ENCODE results near the gene IL17RE.
"Not testable (repeated sequence)": the region's sequence is repeated elsewhere in the genome, so short reads cannot be mapped to it uniquely, and the experiment has no call there.

IL17RE gene

DNA sequence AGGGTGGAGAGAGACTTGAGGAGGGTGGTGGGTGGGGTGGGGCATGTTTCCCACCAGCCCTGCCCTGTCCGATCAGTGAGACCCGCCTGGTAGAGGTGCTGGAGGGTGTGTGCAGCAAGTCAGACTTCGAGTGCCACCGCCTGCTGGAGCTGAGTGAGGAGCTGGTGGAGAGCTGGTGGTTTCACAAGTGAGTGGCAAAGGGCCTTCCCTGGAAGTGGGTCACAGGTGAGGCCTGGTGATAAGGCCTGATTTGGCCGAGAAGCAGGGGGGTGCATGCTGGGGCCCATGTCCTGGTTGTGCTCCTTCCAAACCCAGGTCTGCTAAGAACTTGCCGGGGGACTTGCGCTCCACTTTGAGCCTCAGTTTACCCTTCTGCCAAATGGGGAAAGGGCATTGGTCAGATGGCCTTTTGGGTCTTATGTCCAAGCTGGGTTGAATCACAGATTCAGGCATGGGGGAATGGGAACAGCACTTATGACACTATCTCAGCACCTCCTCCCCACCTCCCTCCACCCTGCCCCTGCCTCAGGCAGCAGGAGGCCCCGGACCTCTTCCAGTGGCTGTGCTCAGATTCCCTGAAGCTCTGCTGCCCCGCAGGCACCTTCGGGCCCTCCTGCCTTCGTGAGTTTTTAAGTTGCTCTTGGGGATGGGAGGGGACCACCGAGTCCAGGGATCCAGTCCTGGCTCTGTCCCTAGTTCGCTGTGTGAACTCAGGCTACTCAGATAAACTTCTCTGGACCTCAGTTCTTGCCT, 35.0 kb downstream of the IL17RE start:
- no peak for DNase-seq

DNA sequence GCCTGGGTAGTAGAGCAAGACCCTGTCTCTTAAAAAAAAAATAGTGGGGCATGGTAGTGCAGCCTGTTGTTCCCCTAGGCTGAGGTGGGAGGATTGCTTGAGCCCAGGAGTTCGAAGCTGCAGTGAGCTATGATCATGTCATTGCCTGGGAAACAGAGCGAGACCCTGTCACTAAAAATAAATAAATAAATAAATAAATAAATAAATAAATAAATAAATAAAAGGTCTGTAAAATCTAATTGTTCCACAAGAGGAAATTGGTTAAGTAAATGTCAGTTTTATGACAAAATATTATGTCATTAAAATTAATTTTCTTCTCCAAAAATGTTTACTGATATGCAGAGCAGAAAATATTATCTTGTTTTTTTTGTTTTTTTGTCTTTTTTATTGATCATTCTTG, 36.3 kb downstream of the IL17RE start:
- no peak for DNase-seq

DNA sequence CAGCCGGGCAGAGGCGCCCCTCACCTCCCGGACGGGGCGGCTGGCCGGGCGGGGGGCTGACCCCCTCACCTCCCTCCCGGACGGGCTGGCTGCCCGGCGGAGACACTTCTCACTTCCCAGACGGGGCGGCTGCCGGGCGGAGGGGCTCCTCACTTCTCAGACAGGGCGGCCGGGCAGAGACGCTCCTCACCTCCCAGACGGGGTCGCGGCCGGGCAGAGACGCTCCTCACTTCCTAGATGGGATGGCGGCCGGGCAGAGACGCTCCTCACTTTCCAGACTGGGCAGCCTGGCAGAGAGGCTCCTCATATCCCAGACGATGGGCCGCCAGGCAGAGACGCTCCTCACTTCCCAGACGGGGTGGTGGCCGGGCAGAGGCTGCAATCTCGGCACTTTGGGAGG, 37.3 kb downstream of the IL17RE start:
- DNase-seq: not testable (repeated sequence)

DNA sequence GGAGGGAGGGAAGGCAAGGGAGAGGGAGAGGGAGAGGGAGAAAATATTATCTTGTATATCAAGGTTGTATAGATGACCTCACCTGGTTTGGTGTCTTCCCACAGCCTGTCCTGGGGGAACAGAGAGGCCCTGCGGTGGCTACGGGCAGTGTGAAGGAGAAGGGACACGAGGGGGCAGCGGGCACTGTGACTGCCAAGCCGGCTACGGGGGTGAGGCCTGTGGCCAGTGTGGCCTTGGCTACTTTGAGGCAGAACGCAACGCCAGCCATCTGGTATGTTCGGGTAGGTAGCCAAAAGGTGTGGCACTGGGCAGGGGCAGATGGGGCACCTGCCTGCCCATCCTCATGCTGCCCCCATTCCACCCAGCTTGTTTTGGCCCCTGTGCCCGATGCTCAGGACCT, 38.1 kb downstream of the IL17RE start:
- no peak for DNase-seq

DNA sequence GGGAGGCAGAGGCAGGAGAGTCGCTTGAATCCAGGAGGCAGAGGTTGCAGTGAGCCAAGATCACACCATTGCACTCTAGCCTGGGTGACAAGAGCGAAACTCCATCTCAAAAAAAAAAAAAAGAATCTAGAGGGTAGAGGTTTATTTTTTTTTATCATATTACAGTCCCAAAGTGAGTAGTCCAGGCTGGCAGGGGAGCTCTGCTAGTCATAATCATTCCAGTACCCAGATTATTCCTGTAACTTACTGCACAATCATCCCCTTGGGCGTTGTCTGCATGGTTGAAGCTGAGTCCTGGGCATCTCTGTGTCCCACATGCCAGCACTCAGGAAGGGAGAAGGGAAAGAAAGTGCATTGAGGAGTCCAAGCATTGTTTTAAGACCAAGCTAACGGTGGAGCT, 39.5 kb downstream of the IL17RE start:
- no peak for DNase-seq

DNA sequence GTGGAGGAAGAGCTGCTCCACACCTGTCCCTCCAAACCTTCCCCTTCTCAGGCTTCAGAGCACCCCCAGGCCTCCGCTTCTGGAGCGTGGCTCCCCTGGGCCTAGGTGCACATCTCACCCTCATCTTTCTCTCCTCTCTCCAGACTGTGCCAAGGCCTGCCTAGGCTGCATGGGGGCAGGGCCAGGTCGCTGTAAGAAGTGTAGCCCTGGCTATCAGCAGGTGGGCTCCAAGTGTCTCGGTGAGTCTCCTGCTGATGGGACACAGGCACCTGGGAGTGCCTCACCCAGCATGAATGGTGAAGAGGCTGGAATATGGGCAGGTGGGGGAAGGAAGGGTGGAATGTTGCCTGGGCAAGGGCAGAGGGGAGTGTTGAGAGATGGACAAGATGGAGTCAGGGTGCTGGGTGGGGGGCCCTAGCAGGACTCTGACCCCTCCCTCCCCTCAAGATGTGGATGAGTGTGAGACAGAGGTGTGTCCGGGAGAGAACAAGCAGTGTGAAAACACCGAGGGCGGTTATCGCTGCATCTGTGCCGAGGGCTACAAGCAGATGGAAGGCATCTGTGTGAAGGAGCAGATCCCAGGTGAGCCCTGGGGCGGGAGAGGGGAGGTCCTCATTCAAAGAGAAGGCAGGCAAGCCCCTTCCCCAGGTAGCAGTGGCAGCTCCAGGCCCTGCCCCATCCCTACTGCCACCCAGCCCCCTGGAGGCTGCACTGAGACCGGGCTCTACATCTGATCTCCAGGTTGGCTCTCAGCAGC, 40.5 kb downstream of the IL17RE start:
- no peak for DNase-seq

DNA sequence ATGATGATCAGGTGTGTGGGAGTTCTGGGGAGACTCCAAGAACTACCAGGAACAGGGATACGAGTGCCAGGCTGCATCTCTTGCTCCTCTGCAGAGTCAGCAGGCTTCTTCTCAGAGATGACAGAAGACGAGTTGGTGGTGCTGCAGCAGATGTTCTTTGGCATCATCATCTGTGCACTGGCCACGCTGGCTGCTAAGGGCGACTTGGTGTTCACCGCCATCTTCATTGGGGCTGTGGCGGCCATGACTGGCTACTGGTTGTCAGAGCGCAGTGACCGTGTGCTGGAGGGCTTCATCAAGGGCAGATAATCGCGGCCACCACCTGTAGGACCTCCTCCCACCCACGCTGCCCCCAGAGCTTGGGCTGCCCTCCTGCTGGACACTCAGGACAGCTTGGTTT, 41.6 kb downstream of the IL17RE start:
- no peak for DNase-seq

DNA sequence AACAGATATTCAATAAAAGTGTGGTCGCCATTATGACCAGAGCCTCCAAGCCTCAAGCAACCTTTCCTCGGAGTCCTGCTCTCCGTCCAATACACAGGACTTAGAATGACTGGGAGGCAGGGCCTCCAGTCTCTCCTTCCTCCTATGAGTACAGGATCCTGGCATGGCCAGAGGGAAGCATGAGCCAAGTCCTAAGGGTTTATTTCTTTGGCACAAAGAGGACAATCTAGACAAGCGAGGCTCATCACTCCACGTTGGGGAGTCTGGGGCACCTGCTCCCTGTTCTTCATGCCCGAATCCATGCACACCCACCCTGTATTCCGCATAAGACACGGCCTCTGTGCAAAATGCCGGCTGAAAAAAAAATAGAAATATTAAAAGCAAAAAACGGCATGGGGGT, 42.7 kb downstream of the IL17RE start:
- DNase-seq: no peak

DNA sequence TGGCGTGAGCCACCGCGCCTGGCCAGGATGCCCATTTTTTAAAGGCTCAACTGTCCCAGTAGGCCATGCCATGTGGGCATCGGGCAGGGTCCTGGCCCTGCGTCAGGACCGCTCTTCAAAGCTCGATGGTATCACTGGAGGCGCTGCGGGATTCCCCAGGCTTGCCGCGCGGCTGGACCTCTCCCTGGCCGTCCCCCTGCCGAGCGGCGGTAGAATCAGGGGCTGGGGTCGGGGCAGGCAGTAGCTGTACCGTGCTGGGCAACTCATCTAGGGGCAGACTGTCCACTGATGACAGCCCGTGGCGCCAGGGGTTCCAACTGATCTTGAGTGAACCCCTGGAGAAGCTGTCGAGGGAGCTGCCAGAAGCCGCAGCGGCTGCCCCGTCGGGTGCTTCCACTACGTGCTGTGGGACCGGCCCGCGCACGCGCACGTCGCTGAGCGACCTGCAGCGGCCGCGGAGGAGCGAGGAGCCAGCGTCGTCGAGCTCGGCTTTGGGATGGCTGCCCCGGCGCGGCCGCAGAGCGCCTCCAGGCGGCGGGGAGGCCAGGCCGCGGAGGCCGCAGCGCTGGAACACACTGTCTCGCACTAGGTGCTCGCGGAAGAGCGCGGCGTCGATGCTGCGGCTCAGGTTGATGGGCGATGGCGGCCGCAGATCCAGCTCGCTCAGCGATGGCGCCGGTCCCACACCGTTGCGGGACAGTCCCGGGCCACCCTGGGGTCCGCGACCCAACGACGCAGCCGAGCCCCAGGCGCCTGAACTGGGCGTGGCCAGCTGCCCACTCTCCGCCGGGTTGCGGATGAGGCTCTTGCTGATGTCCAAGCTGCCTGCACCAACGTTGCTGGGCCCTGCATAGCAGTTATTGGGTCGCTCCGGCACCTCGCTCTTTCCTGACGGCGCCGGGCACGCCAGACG, 43.7 kb downstream of the IL17RE start:
- DNase-seq: peak; percentile 80

DNA sequence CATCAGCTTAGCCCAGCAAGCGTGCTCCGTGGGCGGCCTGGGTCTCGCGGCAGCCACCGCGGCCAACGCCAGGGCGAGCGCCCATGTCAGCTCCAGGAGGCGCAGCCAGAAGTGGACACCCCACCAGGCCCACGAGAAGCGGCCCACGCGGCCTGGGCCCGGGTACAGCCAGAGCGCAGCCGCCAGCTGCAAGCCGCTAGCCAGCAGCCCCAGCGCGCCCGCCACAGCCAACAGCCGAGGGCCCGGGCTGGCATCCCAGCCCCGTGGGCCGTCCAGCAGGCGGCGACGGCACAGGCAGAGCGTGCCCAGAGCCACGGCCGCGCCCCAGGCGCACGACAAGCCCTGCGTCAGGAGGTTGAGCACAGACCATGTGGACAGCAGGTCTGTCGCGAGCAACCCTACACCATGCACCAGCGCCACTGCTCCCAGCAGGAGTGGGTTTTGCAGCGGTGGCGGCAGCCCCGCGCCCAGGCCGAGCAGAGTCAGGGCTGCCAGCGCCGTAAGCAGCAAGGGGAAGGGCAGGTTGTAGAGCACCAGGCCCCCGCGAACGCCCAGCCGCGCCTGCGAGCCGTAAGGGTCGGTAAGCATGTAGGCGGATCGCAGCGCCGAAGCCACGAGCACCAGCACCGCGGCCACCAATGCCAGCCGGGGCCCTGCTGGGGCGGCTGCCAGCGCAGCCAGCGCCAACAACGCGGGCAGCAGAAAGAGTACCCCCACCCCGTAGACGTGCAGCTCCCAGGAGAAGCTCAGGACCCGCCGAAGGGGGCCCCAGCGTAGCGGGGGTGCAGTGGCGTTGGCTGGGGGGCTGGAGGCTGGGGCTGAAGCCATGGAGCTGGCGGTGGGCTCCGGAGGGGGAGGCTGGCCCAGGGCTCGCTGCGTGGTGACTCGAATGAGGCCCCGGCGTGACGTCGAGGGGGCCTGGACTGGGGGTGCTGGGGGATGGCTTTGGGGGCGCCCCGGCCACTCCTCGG, 44.7 kb downstream of the IL17RE start:
- DNase-seq: no peak

DNA sequence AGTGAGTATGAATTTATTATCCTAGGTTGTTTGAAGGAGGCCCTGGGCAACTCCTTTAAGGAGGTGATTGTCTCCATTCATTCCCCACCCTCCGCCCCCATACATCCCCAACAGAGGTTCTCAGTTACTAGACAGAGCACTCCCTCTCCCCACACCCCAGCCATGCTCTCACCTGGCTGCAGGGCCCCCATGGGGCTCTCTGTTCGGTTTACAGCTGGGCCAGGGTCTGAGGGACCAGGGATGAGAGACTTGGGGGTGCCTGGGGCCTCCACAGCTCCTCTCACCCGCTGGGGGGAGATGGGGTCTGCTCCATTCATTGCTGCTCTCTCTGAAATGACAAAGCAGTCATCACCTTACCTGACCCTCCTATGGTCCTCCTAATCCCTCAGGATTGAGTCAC, 45.9 kb downstream of the IL17RE start:
- DNase-seq: no peak

DNA sequence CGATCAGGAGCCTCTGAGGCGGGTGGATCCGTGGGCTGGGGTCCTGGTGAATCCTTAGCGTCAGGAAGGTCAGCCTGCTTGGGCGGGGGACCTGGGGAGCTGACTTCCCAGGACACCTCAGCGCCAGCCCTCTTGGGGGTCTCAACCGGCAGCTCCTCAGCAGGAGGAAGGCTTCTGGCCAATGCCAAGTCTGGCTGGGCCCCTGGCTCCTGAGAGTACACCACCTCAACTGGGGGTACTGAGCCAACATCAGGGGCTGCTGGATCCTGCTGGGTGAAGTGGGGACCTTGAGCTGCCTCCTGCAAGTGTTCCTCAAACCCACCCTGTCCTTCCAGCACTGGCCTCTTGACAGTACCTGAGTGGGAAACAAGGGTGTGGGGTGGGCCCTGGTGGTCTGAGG, 46.5 kb downstream of the IL17RE start:
- no peak for DNase-seq

DNA sequence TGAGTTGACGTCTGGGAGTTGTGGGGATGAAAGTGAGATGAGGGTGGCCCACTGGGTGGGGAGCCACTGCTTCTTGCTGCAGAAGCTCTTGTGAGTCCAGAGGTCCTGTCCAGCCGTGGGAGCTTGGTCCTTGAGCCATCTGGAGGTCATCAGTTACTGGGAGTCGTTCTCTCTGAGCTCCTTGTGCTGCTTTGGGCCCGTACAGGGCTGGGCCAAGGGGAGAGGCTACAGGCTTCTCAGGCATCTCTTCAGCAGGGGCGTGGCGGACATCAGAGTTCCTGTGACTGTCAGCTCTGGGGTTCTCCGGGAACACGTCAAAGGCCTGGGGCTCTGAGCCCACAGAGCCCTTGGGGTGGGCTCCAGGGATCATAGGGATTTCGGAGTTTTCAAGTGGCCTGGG, 47.0 kb downstream of the IL17RE start:
- no peak for DNase-seq

DNA sequence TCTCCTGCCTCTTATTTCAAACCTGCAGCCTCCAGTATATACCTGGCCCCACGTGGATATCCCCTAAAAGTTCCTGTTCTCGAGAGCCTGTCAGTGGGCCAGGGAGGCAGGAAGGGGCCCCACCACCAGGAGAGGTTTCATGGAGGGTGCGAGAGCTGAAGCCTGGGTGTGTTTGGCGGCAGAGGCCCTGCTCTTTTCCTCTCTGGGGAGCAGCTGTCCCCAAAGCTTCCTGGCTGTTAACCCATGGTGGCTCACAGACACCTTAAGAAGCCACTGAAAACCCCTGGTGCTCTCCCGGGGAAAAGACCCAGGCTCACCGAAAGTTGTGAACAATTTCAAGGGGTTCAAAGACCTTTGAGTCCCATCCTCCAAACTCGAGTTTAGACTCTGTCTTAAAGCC, 48.5 kb downstream of the IL17RE start:
- DNase-seq: no peak

DNA sequence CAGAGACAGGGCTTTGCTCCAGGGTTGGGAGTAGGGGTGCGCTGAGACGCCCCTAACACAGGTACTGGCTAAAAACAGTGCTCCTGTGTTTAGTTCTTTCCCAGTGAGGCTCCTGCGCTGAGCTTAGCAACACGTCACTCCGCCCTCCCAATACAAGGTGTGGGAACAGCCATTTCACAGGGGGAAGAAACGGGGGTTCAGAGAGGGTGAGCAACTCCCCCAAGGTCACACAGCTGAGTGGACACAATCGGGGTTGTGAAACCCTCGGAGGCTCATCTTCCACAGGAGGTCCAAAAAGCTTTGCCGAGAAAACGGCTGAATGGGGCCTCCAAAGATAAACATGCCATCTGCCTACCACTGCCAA, 48.9 kb downstream of the IL17RE start:
- no peak for DNase-seq

DNA sequence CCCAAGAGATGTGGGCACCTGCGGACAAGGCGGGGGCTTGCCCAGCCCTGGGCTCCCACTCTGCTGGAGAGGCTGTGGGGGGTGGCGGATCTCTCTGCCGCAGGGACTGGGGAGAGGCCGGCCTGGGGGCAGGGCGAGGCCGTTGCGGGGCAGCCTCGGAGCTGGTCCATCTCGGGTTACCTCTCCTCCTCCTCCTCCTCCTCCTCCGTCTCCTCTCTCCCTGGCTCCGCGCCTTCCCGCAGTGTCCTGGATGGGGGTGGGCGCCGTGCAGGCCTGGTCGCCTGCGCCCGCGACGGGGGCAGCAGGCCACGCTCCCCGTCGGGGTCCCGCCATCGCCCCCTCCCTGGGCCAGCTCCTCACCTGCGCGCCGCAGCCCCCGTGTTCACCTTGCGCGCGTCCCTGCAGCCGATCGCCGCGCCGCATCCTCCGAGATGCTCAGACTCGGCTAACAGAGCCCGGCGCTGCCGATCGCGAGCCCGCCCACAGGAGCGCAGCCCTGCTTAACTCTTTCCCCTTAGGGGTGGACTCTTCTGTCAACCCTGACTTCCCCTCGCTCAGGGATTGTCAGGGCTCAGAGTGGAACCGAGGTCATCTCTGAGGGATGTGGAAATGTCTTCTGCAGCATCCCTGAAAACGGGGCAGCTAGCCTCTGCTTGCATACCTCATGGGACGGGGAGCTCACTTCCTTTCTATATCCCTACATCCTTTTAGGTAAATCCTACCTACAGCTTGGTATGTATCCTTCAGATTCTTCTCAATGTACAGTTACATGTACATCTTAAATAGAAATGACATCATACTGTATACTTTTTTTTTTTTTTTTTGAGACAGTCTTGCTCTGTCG, 49.5 kb downstream of the IL17RE start, which contains the start of gene PRRT3:
TSS of gene PRRT3 (minus strand) at position 447 of the 844 bp plus-strand sequence. CDS start 2,293 bp downstream, outside the sequence.
- DNase-seq: peak; percentile 58

DNA sequence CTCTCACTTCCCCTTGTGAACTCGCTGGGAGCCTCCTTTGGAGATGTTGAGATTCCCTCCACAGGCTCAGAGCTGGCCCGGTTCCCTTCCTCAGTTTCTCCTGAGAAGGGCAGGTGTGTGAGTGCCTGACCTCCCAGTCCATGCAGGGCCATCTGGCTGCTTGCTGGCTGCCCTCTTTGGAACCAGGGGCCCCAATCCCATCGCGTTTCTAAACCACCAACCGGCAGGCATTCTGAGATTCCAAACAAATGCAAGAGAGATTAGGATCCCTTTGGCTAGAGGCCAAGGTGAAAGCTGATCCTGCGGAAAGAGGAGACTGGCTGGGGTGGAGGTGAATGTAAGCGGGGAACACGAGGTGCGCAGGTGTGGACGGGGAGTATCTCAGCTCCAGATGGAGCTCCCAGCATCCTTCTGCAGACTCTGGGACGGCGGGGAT, 52.4 kb downstream of the IL17RE start:
- no peak for DNase-seq

DNA sequence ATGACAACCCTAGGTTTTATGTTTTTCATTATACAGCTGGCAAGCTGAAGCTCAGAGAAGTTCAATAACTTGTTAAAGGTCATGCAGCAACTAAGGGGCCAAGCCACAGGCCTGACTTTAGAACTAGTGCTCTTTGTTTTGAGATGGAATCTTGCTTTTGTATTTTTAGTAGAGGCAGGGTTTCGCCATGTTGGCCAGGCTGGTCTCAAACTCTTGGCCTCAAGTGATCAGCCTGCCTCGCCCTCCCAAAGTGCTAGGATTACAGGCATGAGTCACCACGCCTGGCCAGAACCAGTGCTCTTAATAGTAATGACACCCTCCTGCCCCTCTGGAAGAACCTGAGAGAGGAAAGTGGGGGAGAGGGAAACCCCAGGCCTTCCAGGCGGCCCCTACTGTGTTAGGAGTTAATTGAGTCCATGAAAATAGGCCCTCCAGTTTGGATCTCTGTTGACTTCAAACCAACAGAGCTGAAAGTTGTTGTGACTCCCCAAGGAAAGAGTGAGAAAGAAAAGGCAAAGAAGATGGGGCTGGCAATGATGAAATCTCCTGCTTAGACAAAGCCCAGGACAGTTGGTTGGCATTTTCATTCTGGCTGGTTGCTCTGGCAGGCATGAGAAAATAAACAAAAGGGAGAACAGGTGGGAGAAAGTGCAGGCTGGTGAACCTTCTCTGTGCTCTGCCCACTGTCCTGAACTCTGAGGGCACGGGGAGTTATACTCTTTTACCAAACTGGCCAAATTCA, 53.1 kb downstream of the IL17RE start:
- DNase-seq: no peak

DNA sequence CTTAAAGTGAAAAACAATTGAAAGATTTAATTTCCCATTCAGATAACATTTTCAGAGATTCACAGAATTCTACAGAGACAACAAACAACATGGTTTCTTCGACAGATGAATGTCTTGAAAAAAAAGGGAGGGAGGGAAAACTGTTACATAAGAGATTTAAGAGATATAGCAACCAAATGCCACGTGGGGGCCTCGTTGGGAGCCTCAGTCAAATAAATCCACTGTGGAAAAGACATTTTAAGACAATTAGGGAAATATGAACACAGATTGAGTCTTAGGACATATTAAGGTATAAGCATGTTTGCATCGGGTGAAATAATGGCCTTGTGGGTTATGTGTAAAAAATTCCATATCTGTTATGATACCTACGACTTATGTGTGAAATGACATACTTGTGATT, 54.6 kb downstream of the IL17RE start:
- DNase-seq: no peak

DNA sequence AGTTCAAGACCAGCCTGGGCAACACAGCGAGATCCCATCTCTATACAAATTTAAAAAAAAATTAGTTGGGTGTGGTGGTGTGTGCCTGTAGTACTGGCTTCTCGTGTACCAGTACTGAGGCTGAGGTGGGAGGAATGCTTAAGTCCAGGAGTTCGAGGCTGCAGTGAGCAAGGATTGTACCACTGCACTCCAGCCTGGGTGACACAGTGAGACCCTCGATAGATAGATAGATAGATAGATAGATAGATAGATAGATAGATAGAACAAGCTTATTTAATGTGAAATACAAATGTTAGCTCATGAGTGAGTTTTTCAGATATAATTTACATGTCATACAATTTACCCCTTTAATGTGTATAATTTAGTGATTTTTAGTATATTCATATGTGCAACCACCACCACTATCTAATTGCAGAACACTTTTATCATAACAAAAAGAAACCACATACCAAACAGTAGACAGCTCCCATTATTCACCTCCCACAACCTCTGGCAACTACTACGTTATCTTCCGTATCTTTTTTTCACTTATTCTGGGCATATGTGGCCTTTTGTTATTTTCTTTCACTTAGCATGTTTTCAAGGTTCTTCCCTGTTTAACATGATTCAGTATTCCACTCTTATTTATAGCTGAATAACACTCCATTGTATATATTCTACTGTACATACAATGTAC, 62.7 kb downstream of the IL17RE start:
- no peak for DNase-seq

Measured in activated CD4-positive, alpha-beta T cell treated with anti-CD3 and anti-CD28 coated beads, Interleukin-2, amount 50 U/mL, for 1 hour (primary cell).